IMR-90 (cell line): Measurements from ENCODE around the gene PAX5. TPM values are rescaled to one million over a fixed set of nuclear protein-coding genes. Genes with fewer than 3 reads are reported as not detected.

Source experiments
- ATAC-seq: fragments of 200-7000 bp; cut with Tn5 transposase; 2 replicates; pipeline ENCODE4 v1.9.1; 2020; ENCODE audit warnings: low read depth, mild to moderate bottlenecking, moderate library complexity
- BruUV-seq: library from RNA; stranded (reverse); fragments of 400-500 nt; replicated peaks from 2 replicates; lab custom pipeline; 2021; lab: Mats Ljungman, UMichigan
- CTCF ChIA-PET: fragments of 300-600 bp; formaldehyde crosslinking; extraction: SDS; loops from one replicate; lab custom pipeline; 2021; ENCODE audit warnings: antibody characterized with exemption; lab: Yijun Ruan, JAX
- POLR2A ChIA-PET: fragments of 300-600 bp; sonication (Branson Sonifier 250); formaldehyde crosslinking; loops from one replicate; lab custom pipeline; 2022; ENCODE audit warnings: antibody characterized with exemption; ENCODE audit not compliant: unreplicated experiment; lab: Charles Lee
- DNase-seq: peaks from one replicate; pipeline ENCODE4 v3.0.0; 2013
- H2AFZ ChIP-seq: replicated peaks from 2 replicates; pipeline ENCODE3; 2013; ENCODE audit warnings: low read length, mild to moderate bottlenecking; ENCODE audit not compliant: poor library complexity
- H2AK5ac ChIP-seq: 2 replicates; pipeline ENCODE4 v1.6.1; 2013; ENCODE audit warnings: low read depth, low read length, inconsistent platforms
- H2AK9ac ChIP-seq: replicated peaks from 2 replicates; pipeline ENCODE3; 2013; ENCODE audit warnings: mild to moderate bottlenecking, low read depth, low read length, moderate library complexity; ENCODE audit not compliant: poor library complexity
- H2BK120ac ChIP-seq: 2 replicates; pipeline ENCODE4 v1.6.1; 2013; ENCODE audit warnings: low read depth, low read length, inconsistent platforms
- H2BK15ac ChIP-seq: 3 replicates; pipeline ENCODE4 v1.6.1; 2013; ENCODE audit warnings: low read depth, low read length, inconsistent platforms
- H2BK20ac ChIP-seq: 2 replicates; pipeline ENCODE4 v1.6.1; 2013; ENCODE audit warnings: low read depth, mild to moderate bottlenecking, inconsistent platforms, low read length, moderate library complexity
- H2BK5ac ChIP-seq: 2 replicates; pipeline ENCODE4 v1.6.1; 2013; ENCODE audit warnings: mild to moderate bottlenecking, low read depth, low read length, inconsistent platforms; ENCODE audit not compliant: poor library complexity, severe bottlenecking
- H3K14ac ChIP-seq: replicated peaks from 2 replicates; pipeline ENCODE4 v1.6.1; 2013; ENCODE audit warnings: low read depth, low read length, inconsistent platforms
- H3K18ac ChIP-seq: 2 replicates; pipeline ENCODE4 v1.6.1; 2013; ENCODE audit warnings: low read depth, low read length, control low read depth
- H3K23ac ChIP-seq: 2 replicates; pipeline ENCODE4 v1.6.1; 2013; ENCODE audit warnings: low read depth, low read length, inconsistent platforms
- H3K27ac ChIP-seq: 2 replicates; pipeline ENCODE4 v1.5.1; 2013; ENCODE audit warnings: mild to moderate bottlenecking, control low read depth, low read length; ENCODE audit not compliant: insufficient read depth
- H3K27me3 ChIP-seq: 2 replicates; pipeline ENCODE4 v1.6.1; 2013; ENCODE audit warnings: low read length; ENCODE audit not compliant: control insufficient read depth, insufficient read depth
- H3K36me3 ChIP-seq: 2 replicates; pipeline ENCODE4 v1.6.1; 2013; ENCODE audit warnings: low read length, mixed read lengths; ENCODE audit not compliant: control insufficient read depth, insufficient read depth
- H3K4ac ChIP-seq: 2 replicates; pipeline ENCODE4 v1.6.1; 2013; ENCODE audit warnings: low read depth, low read length, inconsistent platforms
- H3K4me1 ChIP-seq: 2 replicates; pipeline ENCODE4 v1.6.1; 2013; ENCODE audit warnings: low read length, mixed read lengths; ENCODE audit not compliant: control insufficient read depth, insufficient read depth
- H3K4me2 ChIP-seq: 2 replicates; pipeline ENCODE4 v1.6.1; 2013; ENCODE audit warnings: low read depth, mild to moderate bottlenecking, control low read depth, low read length, moderate library complexity
- H3K4me3 ChIP-seq: 2 replicates; pipeline ENCODE4 v1.5.1; 2013; ENCODE audit warnings: low read depth, mild to moderate bottlenecking, control low read depth, low read length, moderate library complexity; ENCODE audit not compliant: insufficient read depth
- H3K56ac ChIP-seq: 2 replicates; pipeline ENCODE4 v1.6.1; 2013; ENCODE audit warnings: low read length, inconsistent platforms; ENCODE audit not compliant: insufficient read depth; ENCODE audit errors: extremely low read depth
- H3K79me1 ChIP-seq, 2 experiments: 2 replicates each; pipeline ENCODE4 v1.6.1; 2013; ENCODE audit warnings: low read length in 2 of 2, inconsistent platforms in 1 of 2, low read depth in 1 of 2
- H3K9ac ChIP-seq: 2 replicates; pipeline ENCODE4 v1.6.1; 2013; ENCODE audit warnings: low read depth, low read length, control low read depth
- H3K9me1 ChIP-seq: 2 replicates; pipeline ENCODE4 v1.6.1; 2013; ENCODE audit warnings: low read length, inconsistent platforms; ENCODE audit not compliant: insufficient read depth
- H3K9me3 ChIP-seq: 2 replicates; pipeline ENCODE4 v1.6.1; 2013; ENCODE audit warnings: low read length; ENCODE audit not compliant: control insufficient read depth, insufficient read depth
- H4K20me1 ChIP-seq: 2 replicates; pipeline ENCODE4 v1.6.1; 2013; ENCODE audit warnings: low read length, inconsistent platforms; ENCODE audit not compliant: insufficient read depth
- H4K5ac ChIP-seq: 2 replicates; pipeline ENCODE4 v1.6.1; 2013; ENCODE audit warnings: mild to moderate bottlenecking, low read depth, low read length, control low read depth
- H4K8ac ChIP-seq, 2 experiments: 2 replicates each; pipeline ENCODE4 v1.6.1; 2013; ENCODE audit warnings: low read depth in 2 of 2, low read length in 2 of 2, control low read depth in 1 of 2, inconsistent platforms in 1 of 2
- H4K91ac ChIP-seq: 2 replicates; pipeline ENCODE4 v1.6.1; 2013; ENCODE audit warnings: low read depth, low read length, inconsistent platforms; ENCODE audit not compliant: insufficient read depth
- MAFK ChIP-seq: IDR thresholded peaks from 2 replicates; pipeline ENCODE4 v1.6.1; 2012; ENCODE audit warnings: low read depth, low read length, improper control_type of control experiment
- MAZ ChIP-seq: IDR thresholded peaks from 2 replicates; pipeline ENCODE4 v1.6.1; 2012; ENCODE audit warnings: low read depth, mild to moderate bottlenecking, low read length, improper control_type of control experiment, moderate library complexity, borderline replicate concordance
- RAD21 ChIP-seq: IDR thresholded peaks from 2 replicates; pipeline ENCODE4 v1.6.1; 2012; ENCODE audit warnings: low read length, improper control_type of control experiment
- RCOR1 ChIP-seq: IDR thresholded peaks from 2 replicates; pipeline ENCODE4 v1.6.1; 2012; ENCODE audit warnings: mild to moderate bottlenecking, low read length, improper control_type of control experiment; ENCODE audit not compliant: insufficient replicate concordance
- SMC3 ChIP-seq: fragments of 150-350 bp; IDR thresholded peaks from 2 replicates; pipeline ENCODE4 v1.6.1; 2016; ENCODE audit warnings: low read depth, mild to moderate bottlenecking, antibody characterized with exemption, low read length, moderate library complexity
- USF2 ChIP-seq: fragments of 150-350 bp; IDR thresholded peaks from 2 replicates; pipeline ENCODE4 v1.6.1; 2017; ENCODE audit warnings: mild to moderate bottlenecking, antibody characterized with exemption, low read length, low read depth
- WGBS, 2 experiments: methylation state at CpG; one replicate each; pipeline versions ENCODE4 v1.1.5 to v1.1.7; 2013; ENCODE audit warnings: missing lambda C conversion rate in 2 of 2; ENCODE audit not compliant: insufficient read length in 1 of 2; ENCODE audit errors: extremely low coverage in 2 of 2; 5-methylcytosine and 5-hydroxymethylcytosine counted together
- dilution Hi-C: fragments of 300-500 bp; cut with HindIII; formaldehyde crosslinking; loops from one replicate; pipeline ENCODE4 v1.14.3; 2018; ENCODE audit warnings: low sequenced_read_pairs; ENCODE audit not compliant: unreplicated experiment
- in situ Hi-C: fragments of 300-500 bp; cut with MboI; formaldehyde crosslinking; loops from 3 replicates; pipeline ENCODE4 v1.14.3; 2019; ENCODE audit warnings: low sequenced_read_pairs, inconsistent platforms, mixed read lengths
- intact Hi-C: fragments of 100-400 bp; cut with micrococcal nuclease; formaldehyde crosslinking; loops from 2 replicates; pipeline ENCODE4 v1.10.0; 2022
- polyA plus RNA-seq, 3 experiments: library from polyadenylated mRNA; depleted of rRNA; stranded (reverse); fragments of >200 nt; gene quantifications; 2 replicates each; pipeline ENCODE4 v1.2.3, GENCODE V29; 2012; ENCODE audit warnings: low replicate concordance in 1 of 3
- total RNA-seq: library from RNA; depleted of rRNA; stranded (reverse); fragments of >200 nt; gene quantifications from 2 replicates; pipeline ENCODE4 v1.2.3, GENCODE V29; 2012

PAX5 gene
- total and polyA plus RNA-seq, 2 of the 4 experiments (the other 2 are of a cell fraction), result not detected

- Histone ChIP-seq H2BK120ac (no peak overlapping the region), H3K9me1 (peaks cover 3% of the 10 kb centered on the region; the same call in 1 of the 2 replicates), H2BK5ac (no peak overlapping the region), H4K8ac (no peak overlapping the region), H3K4me3 (no peak overlapping the region), H2AK5ac (no peak overlapping the region), H3K18ac (no peak overlapping the region), H4K5ac (no peak overlapping the region), H4K20me1 (no peaks in the 10 kb centered on the region), H3K23ac (no peak overlapping the region), H3K79me1 (no peaks in the 10 kb centered on the region), H3K4ac (no peak overlapping the region), H3K56ac (no peak overlapping the region), H3K4me1 (no peaks in the 10 kb centered on the region), H2AFZ (no peak overlapping the region), H3K36me3 (no peaks in the 10 kb centered on the region), H2BK20ac (no peak overlapping the region), H2BK15ac (no peak overlapping the region), H4K91ac (no peak overlapping the region), H2AK9ac (no peak overlapping the region), H3K9me3 (no peaks in the 10 kb centered on the region), H3K14ac (no peak overlapping the region), H3K4me2 (no peak overlapping the region), H3K9ac (no peak overlapping the region), H3K27me3 (peaks cover 54% of the 10 kb centered on the region), H3K27ac (no peak overlapping the region)
- in situ Hi-C loops (no loop called here), dilution Hi-C loops (no loop called here), intact Hi-C loops (no loop called here)
- TF ChIP-seq SMC3, result no peak
- TF ChIP-seq USF2, result no peak
- no peak for TF ChIP-seq MAFK
- TF ChIP-seq RAD21, result no peak
- TF ChIP-seq MAZ, result no peak
- no peak for TF ChIP-seq RCOR1
- no peak for ATAC-seq
- 100% methylated on average over 1 of the region's 2 CpGs; no CpG with 5 or more reads in 1 of the 2 experiments for WGBS, 2 experiments
- ChIA-PET POLR2A (no interaction called here), CTCF (no interaction called here)
- no TSS peak for BruUV-seq
- DNase-seq, result no peak
Observed at GRCh38 chr9:36845844-36846243, 188.2 kb downstream of the PAX5 start.
